Spleen (tissue), 11 donors: ENCODE data around the gene KRTAP22-1. TPM values are rescaled to one million over a fixed set of nuclear protein-coding genes. Genes with fewer than 3 reads are reported as not detected.

Experiments used
- DNase-seq: peaks from one replicate; pipeline ENCODE4 v3.0.0-alpha.2; 2020
- H3K27ac ChIP-seq, 8 donors: fragments of 200-600 bp; sonication (generic) in 7 of 8; 1 replicate in 4 of 8; 2 replicates in 4 of 8; pipeline versions ENCODE4 v1.5.0 to v1.8.0; 2016 to 2021; ENCODE audit warnings: inconsistent platforms in 4 of 8, mild to moderate bottlenecking in 4 of 8, moderate library complexity in 1 of 8
- H3K27me3 ChIP-seq, 7 donors: fragments of 200-600 bp; sonication (generic) in 6 of 7; replicated peaks in 1 of 7; 1 replicate in 4 of 7; 2 replicates in 3 of 7; pipeline versions ENCODE4 v1.5.0 to v1.8.0; 2016 to 2021; ENCODE audit warnings: inconsistent platforms in 3 of 7, mild to moderate bottlenecking in 1 of 7
- H3K36me3 ChIP-seq, 6 donors: fragments of 200-600 bp; sonication (generic) in 5 of 6; 1 replicate in 4 of 6; 2 replicates in 2 of 6; pipeline versions ENCODE4 v1.5.0 to v1.8.0; 2016 to 2021; ENCODE audit warnings: inconsistent platforms in 2 of 6
- H3K4me1 ChIP-seq, 6 donors: fragments of 200-600 bp; sonication (generic) in 5 of 6; 1 replicate in 3 of 6; 2 replicates in 3 of 6; pipeline versions ENCODE4 v1.5.0 to v1.8.0; 2016 to 2021; ENCODE audit warnings: inconsistent platforms in 3 of 6
- H3K4me3 ChIP-seq, 8 donors: fragments of 200-600 bp; sonication (generic) in 7 of 8; 1 replicate in 4 of 8; 2 replicates in 4 of 8; pipeline versions ENCODE4 v1.5.0 to v1.8.0; 2016 to 2021; ENCODE audit warnings: inconsistent platforms in 4 of 8, mild to moderate bottlenecking in 4 of 8, moderate library complexity in 2 of 8
- H3K9me3 ChIP-seq, 8 donors: fragments of 200-600 bp; sonication (generic) in 7 of 8; 1 replicate in 4 of 8; 2 replicates in 4 of 8; pipeline versions ENCODE4 v1.5.0 to v1.8.0; 2016 to 2021; ENCODE audit warnings: inconsistent platforms in 4 of 8
- CTCF ChIP-seq, 11 experiments: fragments of 200-600 bp in 7 of 11; fragments of 450-650 bp in 4 of 11; sonication (generic) in 4 of 11; IDR thresholded peaks in 8 of 11; conservative IDR thresholded peaks in 3 of 11; 1 replicate in 7 of 11; 2 replicates in 4 of 11; pipeline versions ENCODE4 v1.4.0 to v1.8.0; 2016 to 2021; ENCODE audit warnings: antibody characterized with exemption in 11 of 11, inconsistent platforms in 4 of 11, mild to moderate bottlenecking in 1 of 11
- POLR2A ChIP-seq, 3 donors: fragments of 450-650 bp; IDR thresholded peaks; one replicate each; pipeline ENCODE4 v1.5.1; 2017; ENCODE audit warnings: antibody characterized with exemption in 3 of 3, mild to moderate bottlenecking in 1 of 3
- POLR2AphosphoS5 ChIP-seq, 3 donors: sonication (generic); formaldehyde crosslinking; IDR thresholded peaks; one replicate each; pipeline ENCODE4 v1.5.1; 2017; ENCODE audit warnings: antibody characterized with exemption in 3 of 3
- WGBS, 5 donors: extraction: QIAGEN DNeasy Blood & Tissue Kit in 3 of 5; methylation state at CpG; one replicate each; pipeline versions ENCODE4 v1.1.5 to v1.1.7; 2013 to 2018; 5-methylcytosine and 5-hydroxymethylcytosine counted together
- intact Hi-C: fragments of 100-400 bp; cut with DNase I; formaldehyde crosslinking; loops from one replicate; pipeline ENCODE4 v1.15.0; 2023; ENCODE audit warnings: low total_unique reads
- polyA plus RNA-seq, 3 donors: library from polyadenylated mRNA; stranded (reverse); fragments of 200-250 nt; gene quantifications; one replicate each; pipeline ENCODE4 v1.2.1, GENCODE V29; 2013
- total RNA-seq, 7 donors: library from RNA; depleted of rRNA in 3 of 7; stranded (reverse); fragments of >200 nt in 3 of 7; fragmentation: NEBNext Ultra II Directional in 4 of 7; extraction: Animal tissue kit (Norgen Biotek cat#: 25700) in 4 of 7; gene quantifications; one replicate each; pipeline versions ENCODE4 v1.1.0 to v1.2.1, GENCODE V29; 2016 to 2021
- donor health status: healthy with polysubstance abuse.
- donor health status: DM: no; HTN: no; CAD: no; lungs with moderate emphysema.
- donor health status: DM: no; HTN: no; CAD: no.
- donor health status: Bipolar disorder and iron deficiency.
- donor health status: healthy.
- donor health status: DM: no; HTN: no; CAD: no.
- donor health status: DM: yes; HTN: yes; CAD: no.

Gene KRTAP22-1
- total and polyA plus RNA-seq, 10 donors, result not detected

GRCh38 chr21:30592140-30592539 is 8.7 kb upstream of the KRTAP22-1 start, which contains the start of gene KRTAP6-3:
Gene KRTAP6-3, plus strand, starts transcription at chr21:30592440. Its CDS starts 6 bp downstream, at chr21:30592446.
- TF ChIP-seq CTCF (IDR thresholded peaks at IDR 0.05 in 8 of 11, conservative IDR thresholded peaks at IDR 0.05 in 3 of 11), result no peak
- no peak for TF ChIP-seq POLR2A (IDR thresholded peaks at IDR 0.05)
- no peak for TF ChIP-seq POLR2AphosphoS5 (IDR thresholded peaks at IDR 0.05)
- Histone ChIP-seq H3K9me3 (peaks cover 0 to 8% (median 0%) of the 10 kb centered on the region in 8 donors), H3K27ac (no peak within 1 kb of the TSS), H3K36me3 (no peaks in the 10 kb centered on the region), H3K4me3 (no peak within 1 kb of the TSS), H3K27me3 (no peaks in the 10 kb centered on the region), H3K4me1 (no peaks in the 10 kb centered on the region)
- intact Hi-C loops, result no loop called here
- no peak for DNase-seq
- WGBS, 5 donors, result 80 to 95% (median 89%) methylated on average over 4 of the region's 4 CpGs

- Histone ChIP-seq H3K36me3 (no peaks in the 10 kb centered on the region), H3K4me1 (no peaks in the 10 kb centered on the region), H3K9me3 (peaks cover 0 to 16% (median 0%) of the 10 kb centered on the region in 8 donors), H3K4me3 (no peak within 1 kb of the TSS), H3K27me3 (no peaks in the 10 kb centered on the region), H3K27ac (no peak within 1 kb of the TSS)
- 91 to 96% (median 95%) methylated on average over 6 of the region's 6 CpGs for whole genome bisulfite sequencing, 5 donors
- no peak for DNase-seq
- TF ChIP-seq CTCF (IDR thresholded peaks at IDR 0.05 in 8 of 11, conservative IDR thresholded peaks at IDR 0.05 in 3 of 11) (no peak), POLR2A (IDR thresholded peaks at IDR 0.05) (no peak), POLR2AphosphoS5 (IDR thresholded peaks at IDR 0.05) (no peak)
- intact Hi-C loops, result no loop called here
These were observed 2.1 kb upstream of the KRTAP22-1 start, which contains the start of gene KRTAP6-2 for GRCh38 chr21:30598802-30599201. Gene KRTAP6-2, minus strand, starts transcription at chr21:30598902. Its CDS starts 28 bp downstream, at chr21:30598874.

- intact Hi-C loops, result no loop called here
- H3K9me3 ChIP-seq, result peaks cover 0 to 25% (median 3%) of the 10 kb centered on the region in 8 donors
- WGBS, 5 donors, result 65 to 90% (median 85%) methylated on average over 2 of the region's 2 CpGs
These were observed 5.1 kb downstream of the KRTAP22-1 start for GRCh38 chr21:30605968-30606367.

GRCh38 chr21:30612132-30612531 is 11.2 kb downstream of the KRTAP22-1 start:
- intact Hi-C loops, result no loop called here
- H3K4me3 ChIP-seq, result no peak overlapping the region
- H3K9me3 ChIP-seq, result peaks cover 0 to 11% (median 0%) of the 10 kb centered on the region in 8 donors
- no peaks in the 10 kb centered on the region for H3K27me3 ChIP-seq
- no peaks in the 10 kb centered on the region for H3K4me1 ChIP-seq
- TF ChIP-seq POLR2AphosphoS5 (IDR thresholded peaks at IDR 0.05), result no peak
- TF ChIP-seq CTCF (IDR thresholded peaks at IDR 0.05 in 8 of 11, conservative IDR thresholded peaks at IDR 0.05 in 3 of 11), result no peak
- no peak for DNase-seq
- no peaks in the 10 kb centered on the region for H3K36me3 ChIP-seq
- no peak overlapping the region for H3K27ac ChIP-seq
- 80 to 91% (median 88%) methylated on average over 2 of the region's 2 CpGs for WGBS, 5 donors

More at GRCh38 chr21:30605968-30606367, 5.1 kb downstream of the KRTAP22-1 start:
- no peak for DNase-seq
- Histone ChIP-seq H3K27me3 (no peaks in the 10 kb centered on the region), H3K27ac (no peak overlapping the region), H3K4me3 (no peak overlapping the region), H3K4me1 (no peaks in the 10 kb centered on the region), H3K36me3 (no peaks in the 10 kb centered on the region)
- TF ChIP-seq CTCF (IDR thresholded peaks at IDR 0.05 in 8 of 11, conservative IDR thresholded peaks at IDR 0.05 in 3 of 11) (no peak), POLR2A (IDR thresholded peaks at IDR 0.05) (no peak)
